Cardiac muscle cell (in vitro differentiated cells and primary cell): Measurements from ENCODE around the gene RASSF1. TPM values are rescaled to one million over a fixed set of nuclear protein-coding genes. Genes with fewer than 3 reads are reported as not detected.
A peak's percentile ranks its signal among the peaks of the same experiment; 100 is the strongest.

Experiments used
- DNase-seq, 2 donors: peaks; one replicate each; pipeline versions ENCODE4 v3.0.0 to v3.0.0-alpha.2; 2010 to 2017; ENCODE audit warnings: low read depth in 1 of 2, low spot score in 1 of 2
- H3K27ac ChIP-seq: fragments of 200-600 bp; sonication (generic); 2 replicates; pipeline ENCODE4 v1.5.1; 2016
- H3K27me3 ChIP-seq: fragments of 200-600 bp; sonication (generic); 2 replicates; pipeline ENCODE4 v1.6.0; 2016; ENCODE audit warnings: control low read depth
- H3K36me3 ChIP-seq: fragments of 200-600 bp; sonication (generic); 2 replicates; pipeline ENCODE4 v1.5.1; 2016; ENCODE audit warnings: control low read depth
- H3K4me1 ChIP-seq: fragments of 200-600 bp; sonication (generic); 2 replicates; pipeline ENCODE4 v1.8.1; 2017; ENCODE audit warnings: low read depth, mild to moderate bottlenecking, mixed run types
- H3K4me3 ChIP-seq: fragments of 200-600 bp; sonication (generic); 2 replicates; pipeline ENCODE4 v1.5.1; 2016; ENCODE audit warnings: mild to moderate bottlenecking
- H3K9me3 ChIP-seq: fragments of 200-600 bp; sonication (generic); 2 replicates; pipeline ENCODE4 v1.5.1; 2017; ENCODE audit warnings: low read depth, mild to moderate bottlenecking, control low read depth
- polyA plus RNA-seq: library from polyadenylated mRNA; unstranded; fragments of >200 nt; fragmentation: Nextera tagmentation; extraction: Ambion mirVana; gene quantifications from 2 replicates; pipeline ENCODE4 v1.2.1, GENCODE V29; 2016
- total RNA-seq: library from RNA; depleted of rRNA; stranded (reverse); fragments of >200 nt; gene quantifications from 2 replicates; pipeline ENCODE4 v1.2.3, GENCODE V29; 2016
- TF ChIP-seq, protein P1 (sequence below): IDR thresholded peaks from 2 replicates; pipeline ENCODE4 v1.5.1; 2012; ENCODE audit warnings: low read depth, mild to moderate bottlenecking, low read length

Gene RASSF1
- total and polyA plus RNA-seq, 2 experiments from 2014 or later: 23.1 to 23.8 TPM

DNA sequence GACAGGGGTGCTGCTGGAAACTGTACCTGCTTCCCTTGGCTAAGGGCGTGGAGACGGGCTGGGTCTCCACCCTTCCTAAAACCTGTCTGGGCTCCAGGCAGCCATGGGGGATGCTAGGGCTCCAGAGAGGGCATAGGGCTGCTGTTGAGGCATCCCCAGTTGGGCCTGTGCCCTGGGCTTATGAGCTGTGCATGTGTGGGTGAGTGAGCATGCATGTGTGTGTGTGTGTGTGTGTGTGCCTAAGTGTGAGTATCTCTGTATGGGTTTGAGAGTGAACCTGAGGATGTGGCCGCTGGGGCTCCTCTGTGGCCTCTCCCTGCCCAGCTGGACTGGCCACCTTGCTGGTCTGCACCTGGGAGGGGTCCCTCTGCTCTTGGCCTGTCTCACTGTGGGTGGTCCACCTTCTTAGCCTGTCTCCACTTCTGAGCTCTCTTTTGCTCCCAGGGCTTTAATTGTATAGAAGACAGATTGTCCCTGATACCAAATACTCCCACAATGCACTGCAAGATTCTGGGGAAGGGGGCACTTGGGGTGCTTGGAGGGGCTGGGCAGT, 30.6 kb upstream of the RASSF1 start:
- Histone ChIP-seq H3K27ac (no peak overlapping the region), H3K9me3 (no peaks in the 10 kb centered on the region), H3K4me1 (no peaks in the 10 kb centered on the region), H3K4me3 (no peak overlapping the region), H3K27me3 (no peaks in the 10 kb centered on the region), H3K36me3 (no peaks in the 10 kb centered on the region)
- DNase-seq: peak in 1 of 2 donors; percentile 34
- TF ChIP-seq, protein P1, sequence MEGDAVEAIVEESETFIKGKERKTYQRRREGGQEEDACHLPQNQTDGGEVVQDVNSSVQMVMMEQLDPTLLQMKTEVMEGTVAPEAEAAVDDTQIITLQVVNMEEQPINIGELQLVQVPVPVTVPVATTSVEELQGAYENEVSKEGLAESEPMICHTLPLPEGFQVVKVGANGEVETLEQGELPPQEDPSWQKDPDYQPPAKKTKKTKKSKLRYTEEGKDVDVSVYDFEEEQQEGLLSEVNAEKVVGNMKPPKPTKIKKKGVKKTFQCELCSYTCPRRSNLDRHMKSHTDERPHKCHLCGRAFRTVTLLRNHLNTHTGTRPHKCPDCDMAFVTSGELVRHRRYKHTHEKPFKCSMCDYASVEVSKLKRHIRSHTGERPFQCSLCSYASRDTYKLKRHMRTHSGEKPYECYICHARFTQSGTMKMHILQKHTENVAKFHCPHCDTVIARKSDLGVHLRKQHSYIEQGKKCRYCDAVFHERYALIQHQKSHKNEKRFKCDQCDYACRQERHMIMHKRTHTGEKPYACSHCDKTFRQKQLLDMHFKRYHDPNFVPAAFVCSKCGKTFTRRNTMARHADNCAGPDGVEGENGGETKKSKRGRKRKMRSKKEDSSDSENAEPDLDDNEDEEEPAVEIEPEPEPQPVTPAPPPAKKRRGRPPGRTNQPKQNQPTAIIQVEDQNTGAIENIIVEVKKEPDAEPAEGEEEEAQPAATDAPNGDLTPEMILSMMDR: no peak

DNA sequence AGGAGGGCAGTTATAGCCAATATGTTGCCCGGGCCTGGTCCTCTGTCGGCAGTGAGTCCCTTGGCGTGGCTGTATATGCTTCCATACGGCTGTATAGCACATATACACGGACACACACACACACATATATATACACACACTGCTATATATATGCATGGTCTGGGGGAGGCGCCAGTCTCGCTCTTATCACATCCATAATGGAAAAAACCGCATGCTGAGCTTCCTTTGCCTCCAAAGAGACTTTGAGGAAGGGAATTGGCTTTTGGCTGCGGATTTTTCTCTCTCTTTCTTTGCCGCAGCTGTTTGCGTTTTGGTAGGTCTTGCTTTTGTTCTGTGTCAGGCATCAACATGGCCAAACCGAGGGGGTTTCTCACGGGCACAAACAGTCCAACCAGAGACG, 30.0 kb upstream of the RASSF1 start:
- TF ChIP-seq, protein P1: peak; percentile 27
- H3K36me3 ChIP-seq: no peaks in the 10 kb centered on the region
- H3K9me3 ChIP-seq: no peaks in the 10 kb centered on the region
- H3K4me1 ChIP-seq: no peaks in the 10 kb centered on the region
- peak; percentile 50 to 69 for DNase-seq
- no peak overlapping the region for H3K27ac ChIP-seq
- no peaks in the 10 kb centered on the region for H3K27me3 ChIP-seq
- no peak overlapping the region for H3K4me3 ChIP-seq

DNA sequence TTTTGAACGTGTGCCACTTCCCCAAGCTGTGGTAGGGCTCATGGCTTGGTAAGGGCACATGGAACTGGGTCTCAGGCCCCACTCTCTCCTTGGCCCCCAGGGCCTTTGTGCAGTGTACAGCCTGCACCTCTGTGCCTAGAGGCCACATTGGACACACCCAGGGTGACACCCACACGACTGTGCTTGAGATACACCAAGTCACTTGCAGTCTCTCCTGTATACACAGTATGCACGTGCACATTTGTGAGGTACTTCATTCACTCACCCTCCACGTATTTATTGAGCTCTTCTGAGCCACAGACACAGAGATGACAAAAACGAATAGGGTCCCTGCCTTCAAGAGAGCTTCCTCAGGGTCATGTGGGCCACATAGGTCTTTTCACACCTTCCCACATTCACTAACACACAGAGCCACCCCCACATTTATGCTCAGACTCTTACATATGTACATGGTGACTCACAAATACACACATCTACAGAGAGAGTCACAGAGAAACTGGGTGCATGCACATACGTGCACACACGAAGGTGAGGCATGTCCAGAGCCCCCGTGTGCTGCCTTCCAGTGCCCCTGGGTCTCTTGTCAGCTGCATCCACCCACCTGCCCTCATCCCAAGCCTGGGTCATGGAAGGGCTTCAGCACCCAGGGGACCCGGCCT, 28.5 kb upstream of the RASSF1 start:
- no peak overlapping the region for H3K27ac ChIP-seq
- no peak overlapping the region for H3K4me3 ChIP-seq
- TF ChIP-seq, protein P1: no peak
- no peaks in the 10 kb centered on the region for H3K36me3 ChIP-seq
- H3K27me3 ChIP-seq: no peaks in the 10 kb centered on the region
- H3K4me1 ChIP-seq: no peaks in the 10 kb centered on the region
- DNase-seq: no peak
- H3K9me3 ChIP-seq: no peaks in the 10 kb centered on the region

DNA sequence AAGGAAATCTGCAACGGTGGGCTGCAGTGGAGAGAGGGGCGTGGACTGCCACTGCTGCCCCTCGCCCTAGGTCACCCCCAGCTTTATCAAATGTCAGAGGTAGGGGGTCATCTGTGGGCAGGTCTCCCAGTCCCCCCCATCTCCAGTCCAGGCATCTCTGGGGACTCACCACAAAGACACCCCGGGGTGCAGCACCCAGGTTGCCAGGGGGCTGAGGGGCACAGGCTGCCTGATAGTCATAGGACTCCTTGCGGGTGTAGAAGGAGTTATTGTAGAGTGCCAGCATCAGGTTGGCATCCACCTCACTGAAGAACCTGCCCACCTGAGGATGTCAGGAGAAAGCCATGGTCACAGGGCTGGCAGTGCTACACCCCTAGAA, 25.2 kb upstream of the RASSF1 start:
- no peak for DNase-seq
- no peak overlapping the region for H3K4me3 ChIP-seq
- H3K4me1 ChIP-seq: no peaks in the 10 kb centered on the region
- H3K9me3 ChIP-seq: no peaks in the 10 kb centered on the region
- TF ChIP-seq, protein P1: no peak
- no peaks in the 10 kb centered on the region for H3K36me3 ChIP-seq
- H3K27ac ChIP-seq: no peak overlapping the region
- H3K27me3 ChIP-seq: no peaks in the 10 kb centered on the region

DNA sequence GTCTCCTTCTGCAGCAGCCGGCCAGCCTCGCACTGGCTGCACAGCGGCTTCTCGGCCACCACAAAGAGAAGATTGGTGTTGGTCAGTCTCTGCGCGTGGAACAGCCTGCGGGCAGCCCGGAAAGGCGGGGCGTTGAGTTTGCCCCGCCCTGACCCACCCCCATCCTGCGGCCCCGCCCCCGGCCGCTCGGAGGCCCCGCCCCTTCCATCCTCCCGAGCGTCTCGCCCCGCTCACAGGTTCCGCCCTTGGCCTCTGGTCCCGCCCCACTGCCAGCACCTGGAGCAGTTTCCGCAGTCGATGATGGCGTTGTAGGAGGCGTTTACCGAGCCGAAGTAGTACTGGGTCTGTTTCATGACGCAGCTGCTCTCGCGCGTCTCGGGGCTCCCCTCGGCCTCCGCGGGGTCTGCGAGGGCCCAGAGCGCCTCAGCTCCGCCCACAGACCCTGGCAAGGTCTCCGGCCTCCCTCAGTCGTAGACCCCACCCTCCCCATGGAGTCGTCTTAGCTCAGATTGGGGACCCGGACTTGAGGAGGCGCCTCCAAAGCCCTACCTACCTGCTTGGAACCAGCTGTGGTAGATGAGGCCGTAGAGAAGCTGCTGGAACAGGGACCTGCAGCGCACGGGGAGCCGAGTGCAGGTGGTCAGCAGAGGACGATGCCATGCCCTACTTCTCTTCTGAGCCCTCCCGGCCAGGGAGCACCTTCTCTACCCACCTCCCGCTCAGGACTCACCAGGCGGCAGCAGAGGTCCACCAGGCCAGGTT, 24.6 kb upstream of the RASSF1 start:
- Histone ChIP-seq H3K9me3 (no peaks in the 10 kb centered on the region), H3K27ac (no peak overlapping the region), H3K4me3 (peak overlapping the region; percentile 32), H3K27me3 (no peaks in the 10 kb centered on the region), H3K36me3 (no peaks in the 10 kb centered on the region), H3K4me1 (no peaks in the 10 kb centered on the region)
- TF ChIP-seq, protein P1: no peak
- peak; percentile 76 to 86 for DNase-seq
